Panc1 (cell line): Measurements from ENCODE around the gene CBY2. TPM values are rescaled to one million over a fixed set of nuclear protein-coding genes. Genes with fewer than 3 reads are reported as not detected.

Experiments
- ATAC-seq: fragments of 200-7000 bp; cut with Tn5 transposase; 2 replicates; pipeline ENCODE4 v1.9.1; 2020; ENCODE audit warnings: mild to moderate bottlenecking, moderate library complexity
- BruUV-seq: library from RNA; stranded (reverse); fragments of 400-500 nt; replicated peaks from 2 replicates; lab custom pipeline; 2021; lab: Mats Ljungman, UMichigan
- CTCF ChIA-PET: fragments of 300-600 bp; sonication (Branson Sonifier 250); formaldehyde crosslinking; loops from one replicate; lab custom pipeline; 2022; ENCODE audit warnings: antibody characterized with exemption; lab: Charles Lee
- POLR2A ChIA-PET: fragments of 300-600 bp; sonication (Branson Sonifier 250); formaldehyde crosslinking; loops from one replicate; lab custom pipeline; 2022; ENCODE audit warnings: antibody characterized with exemption; lab: Charles Lee
- DNase-seq: peaks from one replicate; pipeline ENCODE4 v3.0.0-alpha.2; 2010; ENCODE audit warnings: low read depth, low spot score
- H3K27ac ChIP-seq: 2 replicates; pipeline ENCODE4 v1.5.1; 2011; ENCODE audit warnings: mild to moderate bottlenecking, low read length, inconsistent platforms
- H3K27me3 ChIP-seq: fragments of 200-500 bp; sonication (Bioruptor generic); 2 replicates; pipeline ENCODE4 v1.6.0; 2014; ENCODE audit warnings: low read length, inconsistent platforms; ENCODE audit not compliant: control insufficient read depth, insufficient read depth
- H3K36me3 ChIP-seq: fragments of 200-500 bp; sonication (Bioruptor generic); 2 replicates; pipeline ENCODE4 v1.5.1; 2014; ENCODE audit warnings: inconsistent platforms, mild to moderate bottlenecking, low read length, moderate library complexity; ENCODE audit not compliant: control insufficient read depth, insufficient read depth
- H3K4me1 ChIP-seq: 2 replicates; pipeline ENCODE4 v1.5.1; 2011; ENCODE audit warnings: inconsistent platforms, mild to moderate bottlenecking, low read length, moderate library complexity; ENCODE audit not compliant: control insufficient read depth, insufficient read depth
- H3K4me3 ChIP-seq, 2 experiments: 2 replicates each; pipeline ENCODE4 v1.5.1; 2011 to 2012; ENCODE audit warnings: low read depth in 2 of 2, low read length in 2 of 2, mild to moderate bottlenecking in 2 of 2, inconsistent platforms in 1 of 2, moderate library complexity in 1 of 2
- H3K9me3 ChIP-seq: fragments of 200-500 bp; sonication (Bioruptor generic); 2 replicates; pipeline ENCODE4 v1.5.1; 2014; ENCODE audit warnings: low read depth, mild to moderate bottlenecking, inconsistent platforms, low read length, moderate library complexity; ENCODE audit not compliant: control insufficient read depth, insufficient read depth
- POLR2AphosphoS5 ChIP-seq: IDR thresholded peaks from 2 replicates; pipeline ENCODE4 v1.6.1; 2012; ENCODE audit warnings: mild to moderate bottlenecking, low read depth, low read length, moderate library complexity
- SIN3A ChIP-seq: IDR thresholded peaks from 2 replicates; pipeline ENCODE4 v1.6.1; 2012; ENCODE audit warnings: low read depth, mild to moderate bottlenecking, low read length, moderate library complexity, borderline replicate concordance; ENCODE audit not compliant: insufficient read depth
- TCF7L2 ChIP-seq: IDR thresholded peaks from 2 replicates; pipeline ENCODE4 v1.6.1; 2011; ENCODE audit warnings: mild to moderate bottlenecking, low read depth, low read length, inconsistent platforms
- in situ Hi-C: cut with HindIII; loops from 2 replicates; pipeline ENCODE4 v1.10.0; 2016; ENCODE audit warnings: low sequenced_read_pairs, low pct_unique_long_range_greater_than_20kb
- intact Hi-C: fragments of 100-400 bp; cut with micrococcal nuclease; formaldehyde crosslinking; loops from one replicate; pipeline ENCODE4 v1.10.0; 2022; ENCODE audit not compliant: unreplicated experiment
- total RNA-seq: library from RNA; stranded (reverse); gene quantifications from one replicate; pipeline ENCODE4 v1.2.1, GENCODE V29; 2021; ENCODE audit not compliant: unreplicated experiment
- TF ChIP-seq, protein P1 (sequence below), 2 experiments: IDR thresholded peaks; 2 replicates each; pipeline ENCODE4 v1.6.1; 2011 to 2012; ENCODE audit warnings: low read depth in 2 of 2, control low read depth in 1 of 2, low read length in 1 of 2, mild to moderate bottlenecking in 1 of 2, moderate library complexity in 1 of 2; ENCODE audit not compliant: insufficient read depth in 1 of 2
- TF ChIP-seq, protein P2 (sequence below): fragments of 450-650 bp; IDR thresholded peaks from 2 replicates; pipeline ENCODE4 v1.5.1; 2017; ENCODE audit warnings: mild to moderate bottlenecking

CBY2 gene
- total RNA-seq, 1 experiment from 2014 or later = not detected

DNA sequence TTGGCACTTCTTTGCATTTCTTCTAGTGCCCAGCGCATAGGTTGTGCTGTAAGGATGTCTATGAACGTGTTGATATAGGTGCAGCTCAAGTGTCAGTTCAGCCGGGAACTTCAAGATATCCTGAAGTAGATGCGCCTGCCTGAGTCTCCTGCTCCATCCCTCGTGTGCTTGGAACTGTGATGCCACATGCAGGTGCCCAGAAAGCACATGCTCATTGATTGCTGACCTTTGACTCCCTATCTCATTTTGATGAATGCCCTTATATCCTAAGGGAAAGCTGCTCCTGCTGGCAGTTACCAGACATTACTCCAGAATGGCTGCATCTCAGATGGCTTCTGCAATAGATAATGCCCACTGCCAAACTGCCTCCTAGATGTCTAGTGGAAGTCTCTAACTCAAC is 40.9 kb downstream of the CBY2 start:
- intact Hi-C loops (no loop called here), in situ Hi-C loops (no loop called here)
- no peaks in the 10 kb centered on the region for H3K27me3 ChIP-seq
- no peak overlapping the region for H3K27ac ChIP-seq
- ChIA-PET CTCF (no interaction called here), POLR2A (no interaction called here)
- TF ChIP-seq, protein P1, sequence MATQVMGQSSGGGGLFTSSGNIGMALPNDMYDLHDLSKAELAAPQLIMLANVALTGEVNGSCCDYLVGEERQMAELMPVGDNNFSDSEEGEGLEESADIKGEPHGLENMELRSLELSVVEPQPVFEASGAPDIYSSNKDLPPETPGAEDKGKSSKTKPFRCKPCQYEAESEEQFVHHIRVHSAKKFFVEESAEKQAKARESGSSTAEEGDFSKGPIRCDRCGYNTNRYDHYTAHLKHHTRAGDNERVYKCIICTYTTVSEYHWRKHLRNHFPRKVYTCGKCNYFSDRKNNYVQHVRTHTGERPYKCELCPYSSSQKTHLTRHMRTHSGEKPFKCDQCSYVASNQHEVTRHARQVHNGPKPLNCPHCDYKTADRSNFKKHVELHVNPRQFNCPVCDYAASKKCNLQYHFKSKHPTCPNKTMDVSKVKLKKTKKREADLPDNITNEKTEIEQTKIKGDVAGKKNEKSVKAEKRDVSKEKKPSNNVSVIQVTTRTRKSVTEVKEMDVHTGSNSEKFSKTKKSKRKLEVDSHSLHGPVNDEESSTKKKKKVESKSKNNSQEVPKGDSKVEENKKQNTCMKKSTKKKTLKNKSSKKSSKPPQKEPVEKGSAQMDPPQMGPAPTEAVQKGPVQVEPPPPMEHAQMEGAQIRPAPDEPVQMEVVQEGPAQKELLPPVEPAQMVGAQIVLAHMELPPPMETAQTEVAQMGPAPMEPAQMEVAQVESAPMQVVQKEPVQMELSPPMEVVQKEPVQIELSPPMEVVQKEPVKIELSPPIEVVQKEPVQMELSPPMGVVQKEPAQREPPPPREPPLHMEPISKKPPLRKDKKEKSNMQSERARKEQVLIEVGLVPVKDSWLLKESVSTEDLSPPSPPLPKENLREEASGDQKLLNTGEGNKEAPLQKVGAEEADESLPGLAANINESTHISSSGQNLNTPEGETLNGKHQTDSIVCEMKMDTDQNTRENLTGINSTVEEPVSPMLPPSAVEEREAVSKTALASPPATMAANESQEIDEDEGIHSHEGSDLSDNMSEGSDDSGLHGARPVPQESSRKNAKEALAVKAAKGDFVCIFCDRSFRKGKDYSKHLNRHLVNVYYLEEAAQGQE (IDR thresholded peaks at IDR 0.05; ENCODE audit: insufficient read depth in 1 of 2, low read depth in 2 of 2, low read length in 1 of 2) = no peak
- TF ChIP-seq POLR2AphosphoS5 (no peak), TCF7L2 (no peak), SIN3A (no peak)
- TF ChIP-seq, protein P2, sequence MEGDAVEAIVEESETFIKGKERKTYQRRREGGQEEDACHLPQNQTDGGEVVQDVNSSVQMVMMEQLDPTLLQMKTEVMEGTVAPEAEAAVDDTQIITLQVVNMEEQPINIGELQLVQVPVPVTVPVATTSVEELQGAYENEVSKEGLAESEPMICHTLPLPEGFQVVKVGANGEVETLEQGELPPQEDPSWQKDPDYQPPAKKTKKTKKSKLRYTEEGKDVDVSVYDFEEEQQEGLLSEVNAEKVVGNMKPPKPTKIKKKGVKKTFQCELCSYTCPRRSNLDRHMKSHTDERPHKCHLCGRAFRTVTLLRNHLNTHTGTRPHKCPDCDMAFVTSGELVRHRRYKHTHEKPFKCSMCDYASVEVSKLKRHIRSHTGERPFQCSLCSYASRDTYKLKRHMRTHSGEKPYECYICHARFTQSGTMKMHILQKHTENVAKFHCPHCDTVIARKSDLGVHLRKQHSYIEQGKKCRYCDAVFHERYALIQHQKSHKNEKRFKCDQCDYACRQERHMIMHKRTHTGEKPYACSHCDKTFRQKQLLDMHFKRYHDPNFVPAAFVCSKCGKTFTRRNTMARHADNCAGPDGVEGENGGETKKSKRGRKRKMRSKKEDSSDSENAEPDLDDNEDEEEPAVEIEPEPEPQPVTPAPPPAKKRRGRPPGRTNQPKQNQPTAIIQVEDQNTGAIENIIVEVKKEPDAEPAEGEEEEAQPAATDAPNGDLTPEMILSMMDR = no peak
- H3K4me3 ChIP-seq = no peak overlapping the region
- no peak for DNase-seq
- H3K4me1 ChIP-seq = no peaks in the 10 kb centered on the region
- no peak for ATAC-seq
- no peaks in the 10 kb centered on the region for H3K9me3 ChIP-seq
- no TSS peak for BruUV-seq
- H3K36me3 ChIP-seq = no peaks in the 10 kb centered on the region

DNA sequence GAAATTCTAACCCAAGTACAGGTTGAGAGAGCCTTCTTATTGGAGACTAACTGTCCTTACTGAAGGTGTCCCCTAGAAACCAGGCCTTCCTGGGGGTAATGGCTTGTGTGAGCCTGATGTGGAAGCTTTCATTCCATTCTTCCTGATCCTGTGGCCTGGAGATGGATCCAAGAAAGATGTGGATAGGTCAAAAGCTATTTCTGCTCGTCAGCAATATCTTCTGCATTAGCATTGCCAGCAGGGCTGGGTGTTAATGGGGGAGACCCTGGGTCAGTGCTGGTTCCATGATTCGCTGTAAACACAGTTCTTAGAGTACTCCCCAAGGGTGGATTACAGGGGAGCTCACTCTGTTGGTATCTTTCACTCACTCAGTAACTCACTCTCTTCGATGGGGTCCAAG is 42.9 kb downstream of the CBY2 start:
- in situ Hi-C loops (no loop called here), intact Hi-C loops (no loop called here)
- TF ChIP-seq, protein P1 (IDR thresholded peaks at IDR 0.05; ENCODE audit: insufficient read depth in 1 of 2, low read depth in 2 of 2, low read length in 1 of 2) = no peak
- TF ChIP-seq, protein P2 = no peak
- TF ChIP-seq TCF7L2 (no peak), SIN3A (no peak), POLR2AphosphoS5 (no peak)
- ATAC-seq (no peak), DNase-seq (no peak)
- no TSS peak for BruUV-seq
- no peaks in the 10 kb centered on the region for H3K36me3 ChIP-seq
- no peaks in the 10 kb centered on the region for H3K4me1 ChIP-seq
- H3K27me3 ChIP-seq = peaks cover 2% of the 10 kb centered on the region
- H3K4me3 ChIP-seq = no peak overlapping the region
- CTCF ChIA-PET = no interaction called here
- H3K27ac ChIP-seq = no peak overlapping the region
- POLR2A ChIA-PET = no interaction called here
- no peaks in the 10 kb centered on the region for H3K9me3 ChIP-seq
